Stimulated activated naive CD8-positive, alpha-beta T cell treated with anti-CD3 and anti-CD28 coated beads, Interleukin-15, amount 100 ng/mL, for 72 hours (primary cell): ENCODE data around the gene MYMK.
A peak's percentile ranks its signal among the peaks of the same experiment; 100 is the strongest.

ENCODE experiments used
- ATAC-seq: fragments of 150-1000 bp; cut with Tn5 transposase; 2 replicates; pipeline ENCODE4 v1.10.0; 2021; ENCODE audit warnings: mild to moderate bottlenecking, moderate library complexity
- DNase-seq, 2 donors: peaks; one replicate each; pipeline ENCODE4 v3.0.0; 2021 to 2022
- H3K27ac Mint-ChIP-seq, 2 donors: one replicate each; pipeline ENCODE4 v1.8.0; 2022; ENCODE audit warnings: mild to moderate bottlenecking in 2 of 2, mixed read lengths in 2 of 2, moderate library complexity in 2 of 2
- H3K27me3 Mint-ChIP-seq: one replicate; pipeline ENCODE4 v1.8.0; 2022; ENCODE audit warnings: mixed read lengths
- H3K4me1 Mint-ChIP-seq: one replicate; pipeline ENCODE4 v1.8.0; 2022; ENCODE audit warnings: mild to moderate bottlenecking, mixed read lengths
- H3K4me3 Mint-ChIP-seq, 2 donors: one replicate each; pipeline ENCODE4 v1.8.0; 2022; ENCODE audit warnings: mild to moderate bottlenecking in 2 of 2, mixed read lengths in 2 of 2, moderate library complexity in 1 of 2
- H3K9me3 Mint-ChIP-seq, 2 donors: one replicate each; pipeline ENCODE4 v1.8.0; 2022; ENCODE audit warnings: mixed read lengths in 2 of 2

Gene MYMK

DNA sequence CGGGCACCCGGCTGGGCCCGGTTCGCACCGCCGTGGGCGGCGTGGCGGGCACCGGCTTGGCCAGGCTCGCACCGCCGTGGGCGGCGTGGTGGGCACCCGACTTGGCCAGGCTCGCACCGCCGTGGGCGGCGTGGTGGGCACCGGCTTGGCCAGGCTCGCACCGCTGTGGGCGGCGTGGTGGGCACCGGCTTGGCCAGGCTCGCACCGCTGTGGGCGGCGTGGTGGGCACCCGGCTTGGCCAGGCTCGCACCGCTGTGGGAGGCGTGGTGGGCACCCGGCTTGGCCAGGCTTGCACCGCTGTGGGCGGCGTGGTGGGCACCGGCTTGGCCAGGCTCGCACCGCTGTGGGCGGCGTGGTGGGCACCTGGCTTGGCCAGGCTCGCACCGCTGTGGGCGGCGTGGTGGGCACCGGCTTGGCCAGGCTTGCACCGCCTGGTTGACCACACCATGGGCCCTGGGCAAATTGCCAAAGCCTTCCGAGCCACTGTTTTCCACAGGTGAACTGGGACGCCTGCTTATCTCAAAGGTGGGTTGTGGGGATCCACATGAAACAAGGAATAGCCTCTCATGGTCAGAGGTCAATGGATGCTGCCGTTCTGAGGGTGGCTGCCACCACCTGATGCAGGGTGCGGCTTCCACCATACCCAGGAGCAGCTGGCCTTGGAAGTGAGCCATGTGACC lies 38.0 kb upstream of the MYMK start:
- no peak overlapping the region for H3K27ac Mint-ChIP-seq
- DNase-seq (no peak), ATAC-seq (no peak)
- H3K9me3 Mint-ChIP-seq = no peaks in the 10 kb centered on the region
- H3K27me3 Mint-ChIP-seq = peaks cover 17% of the 10 kb centered on the region
- H3K4me3 Mint-ChIP-seq = no peak overlapping the region
- H3K4me1 Mint-ChIP-seq = peaks cover 21% of the 10 kb centered on the region

DNA sequence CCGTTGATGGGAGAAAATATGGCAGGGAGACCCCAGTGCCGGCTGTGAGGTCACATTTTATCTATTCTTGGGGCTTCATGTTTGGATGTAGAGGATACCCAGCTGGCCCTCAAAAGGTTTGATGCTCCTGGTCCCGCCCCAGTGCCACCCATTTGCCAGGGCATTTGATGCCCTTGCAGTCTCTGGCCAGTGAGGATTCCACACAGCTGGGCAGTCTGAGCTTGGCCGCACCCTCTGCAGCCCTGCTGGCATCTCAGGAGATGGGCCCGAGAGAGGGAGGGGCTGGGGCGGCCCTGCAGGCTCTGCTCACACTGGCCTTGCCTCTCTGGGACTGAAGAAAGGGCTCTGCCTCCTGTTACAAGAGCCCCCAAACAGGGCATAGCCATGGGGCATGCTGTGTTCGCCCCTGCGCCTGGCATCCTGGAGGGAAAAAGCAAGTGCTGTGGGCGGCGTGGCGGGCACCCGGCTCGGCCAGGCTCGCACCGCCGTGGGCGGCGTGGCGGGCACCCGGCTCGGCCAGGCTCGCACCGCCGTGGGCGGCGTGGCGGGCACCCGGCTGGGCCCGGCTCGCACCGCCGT lies 37.3 kb upstream of the MYMK start:
- no peak overlapping the region for H3K27ac Mint-ChIP-seq
- H3K9me3 Mint-ChIP-seq = no peaks in the 10 kb centered on the region
- DNase-seq (no peak), ATAC-seq (no peak)
- H3K4me1 Mint-ChIP-seq = peaks cover 22% of the 10 kb centered on the region
- H3K4me3 Mint-ChIP-seq = no peak overlapping the region
- peaks cover 17% of the 10 kb centered on the region for H3K27me3 Mint-ChIP-seq

GRCh38 chr9:133560944-133561343 lies 36.2 kb upstream of the MYMK start:
- Mint-ChIP-seq H3K27ac (no peak overlapping the region), H3K27me3 (peaks cover 17% of the 10 kb centered on the region), H3K4me1 (peaks cover 22% of the 10 kb centered on the region), H3K9me3 (no peaks in the 10 kb centered on the region), H3K4me3 (no peak overlapping the region)
- DNase-seq (no peak), ATAC-seq (no peak)

- no peak overlapping the region for H3K27ac Mint-ChIP-seq
- H3K4me3 Mint-ChIP-seq = no peak overlapping the region
- ATAC-seq (no peak), DNase-seq (no peak)
- peaks cover 17% of the 10 kb centered on the region for H3K27me3 Mint-ChIP-seq
- no peaks in the 10 kb centered on the region for H3K9me3 Mint-ChIP-seq
- H3K4me1 Mint-ChIP-seq = peaks cover 22% of the 10 kb centered on the region
Measured at GRCh38 chr9:133560311-133560710, 35.6 kb upstream of the MYMK start.

GRCh38 chr9:133558191-133559126 lies 33.7 kb upstream of the MYMK start:
- peak overlapping the region; percentile 43 to 71 for H3K27ac Mint-ChIP-seq
- peaks cover 20% of the 10 kb centered on the region for H3K4me1 Mint-ChIP-seq
- H3K27me3 Mint-ChIP-seq = peaks cover 12% of the 10 kb centered on the region
- H3K9me3 Mint-ChIP-seq = no peaks in the 10 kb centered on the region
- ATAC-seq (peak; percentile 38), DNase-seq (no peak)
- peak overlapping the region; percentile 14 to 22 for H3K4me3 Mint-ChIP-seq

- ATAC-seq = no peak
- Mint-ChIP-seq H3K4me3 (no peak overlapping the region), H3K27ac (no peak overlapping the region)
Measured at GRCh38 chr9:133557581-133557980, 32.8 kb upstream of the MYMK start.

GRCh38 chr9:133556354-133556753 lies 31.6 kb upstream of the MYMK start:
- Mint-ChIP-seq H3K9me3 (no peaks in the 10 kb centered on the region), H3K4me3 (no peak overlapping the region), H3K4me1 (peaks cover 15% of the 10 kb centered on the region), H3K27me3 (peaks cover 8% of the 10 kb centered on the region), H3K27ac (no peak overlapping the region)
- DNase-seq (no peak), ATAC-seq (no peak)

More at GRCh38 chr9:133557581-133557980, 32.8 kb upstream of the MYMK start:
- H3K4me1 Mint-ChIP-seq = peaks cover 15% of the 10 kb centered on the region
- H3K9me3 Mint-ChIP-seq = no peaks in the 10 kb centered on the region
- peaks cover 8% of the 10 kb centered on the region for H3K27me3 Mint-ChIP-seq
- no peak for DNase-seq

- ATAC-seq (no peak), DNase-seq (no peak)
- Mint-ChIP-seq H3K27me3 (peaks cover 8% of the 10 kb centered on the region), H3K27ac (no peak overlapping the region), H3K4me1 (peaks cover 15% of the 10 kb centered on the region), H3K9me3 (no peaks in the 10 kb centered on the region), H3K4me3 (no peak overlapping the region)
Measured at GRCh38 chr9:133554729-133555128, 30.0 kb upstream of the MYMK start.

DNA sequence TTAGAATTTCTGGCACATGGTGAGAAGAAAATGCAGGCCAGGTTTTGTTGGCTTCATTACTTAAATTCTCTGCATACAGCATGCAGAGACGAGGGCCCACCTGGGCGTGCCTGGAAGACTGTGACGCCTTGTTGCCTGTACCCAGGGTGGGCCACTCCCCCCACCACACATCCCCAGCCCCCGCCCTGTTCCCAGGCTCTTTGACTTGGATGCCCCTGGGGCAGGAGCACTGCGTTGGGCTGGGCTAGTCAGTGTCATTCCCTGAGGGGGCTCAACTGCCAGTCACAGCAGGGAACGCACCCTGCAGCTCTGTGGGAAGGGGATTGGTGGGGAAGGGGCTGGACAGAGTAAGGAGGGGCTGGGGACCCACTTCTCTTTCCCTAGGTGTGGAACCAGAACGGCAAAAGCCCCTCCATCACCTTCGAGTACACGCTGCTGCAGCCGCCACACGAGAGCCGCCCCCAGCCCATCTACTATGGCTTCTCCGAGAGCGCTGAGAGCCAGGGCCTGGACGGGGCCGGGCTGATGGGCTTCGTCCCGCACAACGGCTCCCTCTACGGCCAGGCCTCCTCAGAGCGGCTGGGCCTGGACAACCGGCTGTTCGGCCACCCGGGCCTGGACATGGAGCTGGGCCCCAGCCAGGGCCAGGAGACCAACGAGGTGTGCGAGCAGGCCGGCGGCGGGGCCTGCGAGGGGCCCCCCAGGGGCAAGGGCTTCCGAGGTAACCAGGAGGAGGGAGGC lies 29.4 kb upstream of the MYMK start:
- peaks cover 15% of the 10 kb centered on the region for H3K4me1 Mint-ChIP-seq
- H3K9me3 Mint-ChIP-seq = no peaks in the 10 kb centered on the region
- H3K4me3 Mint-ChIP-seq = no peak overlapping the region
- ATAC-seq (no peak), DNase-seq (no peak)
- no peak overlapping the region for H3K27ac Mint-ChIP-seq
- H3K27me3 Mint-ChIP-seq = peaks cover 8% of the 10 kb centered on the region

GRCh38 chr9:133553123-133553522 lies 28.4 kb upstream of the MYMK start:
- no peak overlapping the region for H3K4me3 Mint-ChIP-seq
- peaks cover 4% of the 10 kb centered on the region for H3K4me1 Mint-ChIP-seq
- no peaks in the 10 kb centered on the region for H3K27me3 Mint-ChIP-seq
- H3K9me3 Mint-ChIP-seq = no peaks in the 10 kb centered on the region
- ATAC-seq (no peak), DNase-seq (no peak)
- peak overlapping the region in 1 of 2 donors; percentile 52 for H3K27ac Mint-ChIP-seq

DNA sequence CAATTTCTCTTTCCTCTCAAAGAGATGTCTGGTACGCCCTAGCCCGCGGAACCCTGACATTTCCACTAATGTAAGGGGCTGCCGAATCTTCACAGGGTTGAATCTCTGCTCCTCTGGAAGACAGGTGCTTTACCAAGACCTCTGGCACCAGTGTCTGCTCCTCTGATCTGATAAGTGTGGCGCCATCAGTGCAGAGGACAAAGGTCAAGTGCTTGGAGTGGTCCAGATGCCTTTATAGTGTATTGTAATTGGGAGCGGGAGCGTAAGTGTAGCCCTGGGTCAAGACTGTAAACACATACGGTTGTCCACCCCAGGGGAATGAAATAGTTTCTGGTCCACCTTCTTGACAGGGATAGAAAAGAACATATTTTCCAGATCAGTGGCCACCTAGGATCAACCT lies 27.5 kb upstream of the MYMK start:
- ATAC-seq (no peak), DNase-seq (no peak)
- Mint-ChIP-seq H3K27ac (no peak overlapping the region), H3K4me1 (no peaks in the 10 kb centered on the region), H3K9me3 (no peaks in the 10 kb centered on the region), H3K27me3 (no peaks in the 10 kb centered on the region), H3K4me3 (no peak overlapping the region)

- H3K27ac Mint-ChIP-seq = no peak overlapping the region
- no peaks in the 10 kb centered on the region for H3K4me1 Mint-ChIP-seq
- no peak overlapping the region for H3K4me3 Mint-ChIP-seq
- DNase-seq (no peak), ATAC-seq (no peak)
- no peaks in the 10 kb centered on the region for H3K27me3 Mint-ChIP-seq
- no peaks in the 10 kb centered on the region for H3K9me3 Mint-ChIP-seq
Measured at GRCh38 chr9:133551446-133551845, 26.7 kb upstream of the MYMK start.

DNA sequence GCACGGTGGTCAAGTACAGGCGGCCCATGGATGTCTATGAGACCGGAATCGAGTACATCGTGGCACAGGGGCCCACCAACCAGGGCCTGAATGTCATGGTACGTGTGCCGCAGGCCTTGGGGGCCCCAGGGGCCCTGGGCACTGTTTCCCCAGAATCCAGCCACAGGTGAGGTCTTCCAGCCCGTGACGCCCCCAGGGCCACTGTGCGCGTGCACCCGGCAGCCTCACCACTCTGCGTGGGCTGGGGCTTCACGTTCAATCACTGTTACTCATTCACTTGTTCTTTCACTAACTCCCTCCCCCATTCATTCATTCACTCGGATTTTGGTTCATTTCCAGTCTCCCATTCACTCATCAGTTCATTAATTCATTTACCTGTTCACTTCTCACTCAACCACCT lies 22.4 kb upstream of the MYMK start:
- H3K27ac Mint-ChIP-seq = no peak overlapping the region
- DNase-seq (no peak), ATAC-seq (no peak)
- no peaks in the 10 kb centered on the region for H3K4me1 Mint-ChIP-seq
- no peak overlapping the region for H3K4me3 Mint-ChIP-seq
- no peaks in the 10 kb centered on the region for H3K27me3 Mint-ChIP-seq
- no peaks in the 10 kb centered on the region for H3K9me3 Mint-ChIP-seq

GRCh38 chr9:133546287-133546680 lies 21.5 kb upstream of the MYMK start:
- Mint-ChIP-seq H3K27ac (no peak overlapping the region), H3K4me1 (no peaks in the 10 kb centered on the region), H3K9me3 (no peaks in the 10 kb centered on the region), H3K27me3 (no peaks in the 10 kb centered on the region), H3K4me3 (no peak overlapping the region)
- DNase-seq (no peak), ATAC-seq (no peak)

- no peak overlapping the region for H3K4me3 Mint-ChIP-seq
- ATAC-seq (no peak), DNase-seq (no peak)
- H3K27ac Mint-ChIP-seq = no peak overlapping the region
- no peaks in the 10 kb centered on the region for H3K9me3 Mint-ChIP-seq
- no peaks in the 10 kb centered on the region for H3K4me1 Mint-ChIP-seq
- H3K27me3 Mint-ChIP-seq = no peaks in the 10 kb centered on the region
Measured at GRCh38 chr9:133545494-133546286, 20.9 kb upstream of the MYMK start.
